HepG2 (cell line): ENCODE data around the gene LHFPL6. TPM values are rescaled to one million over a fixed set of nuclear protein-coding genes. Genes with fewer than 3 reads are reported as not detected.

Experiments used
- ATAC-seq: fragments of 200-7000 bp; cut with Tn5 transposase; 3 replicates; pipeline ENCODE4 v1.9.1; 2020; ENCODE audit warnings: mild to moderate bottlenecking, moderate library complexity
- BruUV-seq: library from RNA; stranded (reverse); fragments of 400-500 nt; replicated peaks from 2 replicates; lab custom pipeline; 2021; lab: Mats Ljungman, UMichigan
- CTCF ChIA-PET: fragments of 300-600 bp; formaldehyde crosslinking; extraction: SDS; loops from one replicate; lab custom pipeline; 2021; ENCODE audit warnings: low total read pairs, inconsistent platforms, low intra/inter-chr PET ratio; lab: Yijun Ruan, JAX
- POLR2A ChIA-PET: fragments of 350-600 bp; sonication (Branson Sonifier 250); formaldehyde crosslinking; loops from one replicate; lab custom pipeline; 2020; ENCODE audit warnings: antibody characterized with exemption, inconsistent platforms; lab: Yijun Ruan, JAX
- DNase-seq: peaks from one replicate; pipeline ENCODE4 v3.0.0-alpha.2; 2015; ENCODE audit warnings: low spot score
- FAIRE-seq: peaks from 3 replicates; lab custom pipeline; 2011; peaks lifted over from hg19 to GRCh38; lab: Jason Lieb, UNC
- H2AFZ ChIP-seq: one replicate; pipeline ENCODE4 v1.6.1; 2011; ENCODE audit warnings: low read length, inconsistent platforms
- H3K27ac ChIP-seq: fragments of 300-600 bp; 3 replicates; pipeline ENCODE4 v1.8.0; 2011; ENCODE audit warnings: mixed run types, mild to moderate bottlenecking, mixed read lengths, low read length, inconsistent platforms; ENCODE audit not compliant: insufficient read depth; ENCODE audit errors: extremely low read length
- H3K27me3 ChIP-seq, 2 experiments: fragments of 200-600 bp in 1 of 2; 2 replicates in 1 of 2; 3 replicates in 1 of 2; pipeline versions ENCODE4 v1.6.0 to v1.8.0; 2011; ENCODE audit warnings: low read length in 2 of 2, mild to moderate bottlenecking in 2 of 2, moderate library complexity in 2 of 2, inconsistent platforms in 1 of 2; ENCODE audit not compliant: insufficient read depth in 2 of 2, control insufficient read depth in 1 of 2
- H3K36me3 ChIP-seq, 2 experiments: fragments of 200-600 bp in 1 of 2; replicated peaks in 1 of 2; 2 replicates in 1 of 2; 3 replicates in 1 of 2; pipeline versions ENCODE4 v1.5.1 to v1.8.0; 2011; ENCODE audit warnings: low read length in 2 of 2, inconsistent platforms in 1 of 2; ENCODE audit not compliant: insufficient read depth in 2 of 2, control insufficient read depth in 1 of 2
- H3K4me1 ChIP-seq: 2 replicates; pipeline ENCODE4 v1.5.1; 2012; ENCODE audit warnings: low read length, inconsistent platforms; ENCODE audit not compliant: insufficient read depth
- H3K4me2 ChIP-seq: 2 replicates; pipeline ENCODE4 v1.6.0; 2011; ENCODE audit warnings: low read depth, low read length, inconsistent platforms
- H3K4me3 ChIP-seq, 3 experiments: fragments of 200-600 bp in 1 of 3; sonication (generic), shearing (Covaris generic) in 1 of 3; replicated peaks in 1 of 3; 2 replicates each; pipeline ENCODE4 v1.5.1; 2011 to 2016; ENCODE audit warnings: low read length in 3 of 3, inconsistent platforms in 2 of 3, low read depth in 2 of 3, mild to moderate bottlenecking in 2 of 3, control low read depth in 1 of 3, mixed read lengths in 1 of 3; ENCODE audit not compliant: insufficient read depth in 1 of 3
- H3K79me2 ChIP-seq: one replicate; pipeline ENCODE4 v1.6.1; 2011; ENCODE audit warnings: low read length, inconsistent platforms; ENCODE audit not compliant: insufficient read depth
- H3K9ac ChIP-seq: 2 replicates; pipeline ENCODE4 v1.6.0; 2011; ENCODE audit warnings: mild to moderate bottlenecking, low read depth, low read length, inconsistent platforms; ENCODE audit not compliant: insufficient read depth
- H3K9me3 ChIP-seq: 2 replicates; pipeline ENCODE4 v1.5.1; 2012; ENCODE audit warnings: mild to moderate bottlenecking, low read length
- H4K20me1 ChIP-seq: 2 replicates; pipeline ENCODE4 v1.6.0; 2011; ENCODE audit warnings: inconsistent platforms, mild to moderate bottlenecking, low read length, moderate library complexity; ENCODE audit not compliant: insufficient read depth
- ARID3A ChIP-seq: IDR thresholded peaks from 2 replicates; pipeline ENCODE4 v1.6.1; 2012; ENCODE audit warnings: low read depth, low read length, improper control_type of control experiment
- ETV6 ChIP-seq: sonication (generic); formaldehyde crosslinking; conservative IDR thresholded peaks from 2 replicates; pipeline ENCODE4 v1.4.0; 2020; ENCODE audit warnings: missing genetic modification reagents
- FOSL2 ChIP-seq: sonication (generic); formaldehyde crosslinking; IDR thresholded peaks from 2 replicates; pipeline ENCODE4 v1.4.0; 2020; ENCODE audit warnings: missing genetic modification reagents
- GPBP1L1 ChIP-seq: sonication (generic); formaldehyde crosslinking; IDR thresholded peaks from 2 replicates; pipeline ENCODE4 v1.5.0; 2020; ENCODE audit warnings: mild to moderate bottlenecking, missing genetic modification reagents
- KDM5A ChIP-seq: fragments of 200-600 bp; sonication (generic); IDR thresholded peaks from 2 replicates; pipeline ENCODE4 v1.7.0; 2018; ENCODE audit warnings: antibody characterized with exemption, mild to moderate bottlenecking, low read length, borderline replicate concordance
- MTERF4 ChIP-seq: sonication (generic); formaldehyde crosslinking; IDR thresholded peaks from 2 replicates; pipeline ENCODE4 v1.8.0; 2023; ENCODE audit warnings: mild to moderate bottlenecking, missing genetic modification reagents
- NCOA5 ChIP-seq: sonication (generic); formaldehyde crosslinking; IDR thresholded peaks from 2 replicates; pipeline ENCODE4 v1.4.0; 2020; ENCODE audit warnings: missing genetic modification reagents
- PREB ChIP-seq: sonication (generic); formaldehyde crosslinking; IDR thresholded peaks from 2 replicates; pipeline ENCODE4 v1.4.0; 2020; ENCODE audit warnings: missing genetic modification reagents
- RAD21 ChIP-seq: fragments of 450-650 bp; formaldehyde crosslinking; IDR thresholded peaks from 2 replicates; pipeline ENCODE4 v1.5.0; 2020; ENCODE audit warnings: mild to moderate bottlenecking
- SALL1 ChIP-seq: sonication (generic); formaldehyde crosslinking; IDR thresholded peaks from 2 replicates; pipeline ENCODE4 v1.8.0; 2022; ENCODE audit warnings: mild to moderate bottlenecking, missing genetic modification reagents
- SMYD3 ChIP-seq: sonication (generic); formaldehyde crosslinking; IDR thresholded peaks from 2 replicates; pipeline ENCODE4 v1.8.1; 2023; ENCODE audit warnings: mild to moderate bottlenecking, missing genetic modification reagents
- TFAP4 ChIP-seq: sonication (generic); IDR thresholded peaks from 2 replicates; pipeline ENCODE4 v1.6.1; 2016; ENCODE audit warnings: low read depth, borderline replicate concordance
- ZNF224 ChIP-seq: sonication (generic); formaldehyde crosslinking; IDR thresholded peaks from 2 replicates; pipeline ENCODE4 v1.5.0; 2020; ENCODE audit warnings: mild to moderate bottlenecking, missing genetic modification reagents
- ZNF30 ChIP-seq: sonication (generic); formaldehyde crosslinking; IDR thresholded peaks from 2 replicates; pipeline ENCODE4 v1.5.0; 2020; ENCODE audit warnings: mild to moderate bottlenecking, missing genetic modification reagents
- ZNF333 ChIP-seq: sonication (generic); formaldehyde crosslinking; IDR thresholded peaks from 2 replicates; pipeline ENCODE4 v1.4.0; 2020; ENCODE audit warnings: mild to moderate bottlenecking, missing genetic modification reagents, borderline replicate concordance
- ZNF337 ChIP-seq: sonication (generic); formaldehyde crosslinking; IDR thresholded peaks from 2 replicates; pipeline ENCODE4 v1.5.1; 2020; ENCODE audit warnings: missing genetic modification reagents, low read depth, mild to moderate bottlenecking, borderline replicate concordance
- ZNF343 ChIP-seq: sonication (generic); formaldehyde crosslinking; IDR thresholded peaks from 2 replicates; pipeline ENCODE4 v1.4.0; 2020; ENCODE audit warnings: mild to moderate bottlenecking, missing genetic modification reagents
- ZNF614 ChIP-seq: IDR thresholded peaks from 2 replicates; pipeline ENCODE4 v1.6.1; 2018; ENCODE audit warnings: missing biosample characterization, missing genetic modification reagents, inconsistent platforms, borderline replicate concordance
- ZNF670 ChIP-seq: sonication (generic); formaldehyde crosslinking; IDR thresholded peaks from 2 replicates; pipeline ENCODE4 v1.8.0; 2022; ENCODE audit warnings: mild to moderate bottlenecking, missing genetic modification reagents, borderline replicate concordance
- ZNF746 ChIP-seq: sonication (generic); formaldehyde crosslinking; IDR thresholded peaks from 2 replicates; pipeline ENCODE4 v1.8.0; 2022; ENCODE audit warnings: mild to moderate bottlenecking, missing genetic modification reagents
- WGBS: methylation state at CpG from one replicate; pipeline ENCODE4 v1.1.6; 2017; ENCODE audit warnings: low lambda C conversion rate; 5-methylcytosine and 5-hydroxymethylcytosine counted together
- in situ Hi-C: cut with HindIII; loops from 2 replicates; pipeline ENCODE4 v1.10.0; 2017; ENCODE audit warnings: low pct_unique_long_range_greater_than_20kb; ENCODE audit not compliant: extremely low pct_ligation_motif_present
- intact Hi-C: fragments of 100-400 bp; cut with micrococcal nuclease; formaldehyde crosslinking; loops from one replicate; pipeline ENCODE4 v1.10.0; 2022; ENCODE audit not compliant: unreplicated experiment
- polyA plus RNA-seq, 8 experiments: library from polyadenylated mRNA; depleted of rRNA in 3 of 8; stranded (reverse) in 7 of 8; unstranded in 1 of 8; fragments of >200 nt; fragmentation: Illumina TruSeq in 4 of 8; extraction: Trizol in 4 of 8; gene quantifications; 2 replicates each; pipeline versions ENCODE4 v1.2.1 to v1.2.3, GENCODE V29; 2011 to 2016; ENCODE audit warnings: low read depth in 4 of 8, missing spikeins in 1 of 8, mixed read lengths in 1 of 8; ENCODE audit not compliant: insufficient read depth in 1 of 8
- total RNA-seq, 5 experiments: library from RNA; depleted of rRNA; stranded (reverse); fragments of >200 nt; fragmentation: Illumina TruSeq; extraction: Trizol; gene quantifications; 2 replicates each; pipeline ENCODE4 v1.2.3, GENCODE V29; 2016; ENCODE audit warnings: low read depth in 1 of 5

Gene LHFPL6
- total and polyA plus RNA-seq, 2 of the 13 experiments (the other 11 are each of a cell fraction or from before 2014, with no cell fraction given) = not detected

- no TSS peak for BruUV-seq
- in situ Hi-C loops = no loop called here
Observed at GRCh38 chr13:39646122-39646521, 43.1 kb upstream of the LHFPL6 start.

More at GRCh38 chr13:39646122-39646521, 43.1 kb upstream of the LHFPL6 start:
- Histone ChIP-seq H3K9ac (no peak overlapping the region), H3K36me3 (no peaks in the 10 kb centered on the region), H3K4me2 (no peak overlapping the region), H4K20me1 (no peaks in the 10 kb centered on the region), H3K27me3 (peaks cover 0 to 1% of the 10 kb centered on the region in 2 experiments; a peak in 1 of 5 replicates), H3K4me1 (no peaks in the 10 kb centered on the region), H3K9me3 (no peaks in the 10 kb centered on the region), H3K79me2 (no peaks in the 10 kb centered on the region), H3K27ac (no peak overlapping the region)
- intact Hi-C loops = no loop called here
- ChIA-PET POLR2A (no interaction called here), CTCF (no interaction called here)
- TF ChIP-seq TFAP4 = no peak
- TF ChIP-seq ZNF30 (CRISPR knock-in tag) = no peak
- TF ChIP-seq KDM5A = no peak
- TF ChIP-seq MTERF4 = no peak
- TF ChIP-seq ZNF746 = no peak
- no peak for TF ChIP-seq GPBP1L1 (CRISPR knock-in tag)
- TF ChIP-seq ZNF343 = no peak
- TF ChIP-seq ZNF337 (CRISPR knock-in tag) = no peak
- TF ChIP-seq SMYD3 (CRISPR knock-in tag) = no peak
- TF ChIP-seq ARID3A = no peak
- no peak for TF ChIP-seq ZNF333 (CRISPR knock-in tag)
- TF ChIP-seq ZNF224 = no peak
- TF ChIP-seq FOSL2 (CRISPR knock-in tag) = no peak
- TF ChIP-seq SALL1 (CRISPR knock-in tag) = no peak
- TF ChIP-seq PREB = no peak
- no peak for TF ChIP-seq ZNF614 (CRISPR knock-in tag)
- no peak for TF ChIP-seq RAD21 (CRISPR knock-in tag)
- no peak for TF ChIP-seq ETV6 (CRISPR knock-in tag)
- no peak for TF ChIP-seq NCOA5 (CRISPR knock-in tag)
- TF ChIP-seq ZNF670 = no peak
- TF ChIP-seq, all 625 proteins: peak for 0
- WGBS = 1% methylated on average over 4 of the region's 4 CpGs
- ATAC-seq (no peak), DNase-seq (no peak), FAIRE-seq (no peak)
- no peak overlapping the region for H3K4me3 ChIP-seq
- no peak overlapping the region for H2AFZ ChIP-seq
